ENCODE results near the gene USP48.
"Not testable (repeated sequence)": the region's sequence is repeated elsewhere in the genome, so short reads cannot be mapped to it uniquely, and the experiment has no call there.

Gene USP48

GRCh38 chr1:21634806-21635535, 148.0 kb downstream of the USP48 start:
- no peak for DNase-seq (ENCODE audit: low read depth in 2 of 2)

DNA sequence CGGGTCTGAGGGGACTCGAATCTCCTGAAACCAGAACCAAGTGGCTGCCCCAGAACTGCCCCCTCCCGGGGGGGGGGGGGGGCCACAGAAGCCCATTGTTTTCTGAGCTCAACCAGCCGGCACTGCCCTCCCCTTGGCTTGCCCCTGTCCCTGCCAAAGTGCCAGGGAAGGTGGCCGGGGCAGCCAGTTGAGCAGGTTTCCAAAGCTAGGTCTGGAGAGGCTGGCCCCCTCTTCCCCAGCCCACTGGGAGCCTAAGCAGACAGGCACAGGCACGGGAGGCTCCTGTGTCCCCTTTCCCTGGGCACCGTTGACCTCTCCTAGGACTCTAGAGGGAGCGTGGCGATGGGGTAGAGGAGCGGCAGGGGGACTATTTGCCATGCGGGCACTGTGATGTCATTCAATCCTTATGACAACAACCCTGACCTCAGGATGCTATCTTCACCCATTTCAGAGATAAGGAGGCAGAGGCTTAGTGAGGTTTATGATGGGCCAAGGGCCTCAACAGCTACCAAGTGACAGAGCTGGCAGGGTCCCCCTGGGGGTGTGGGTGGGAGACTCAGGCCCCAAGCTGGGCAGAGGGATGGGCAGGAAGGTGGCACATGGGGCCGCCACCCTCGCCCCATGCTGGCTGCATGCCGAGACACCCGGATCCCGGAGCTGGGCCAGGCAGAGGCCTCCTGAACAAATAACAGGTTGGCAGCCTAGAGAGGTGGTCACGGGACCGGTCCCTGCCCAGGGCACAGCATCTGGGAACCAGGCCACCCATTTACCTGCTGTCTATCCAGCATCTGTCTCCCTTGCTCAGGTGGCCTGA, 148.8 kb downstream of the USP48 start:
- no peak for DNase-seq (ENCODE audit: low read depth in 2 of 2)

GRCh38 chr1:21633141-21633755, 149.7 kb downstream of the USP48 start:
- DNase-seq (ENCODE audit: low read depth in 2 of 2) = no peak

DNA sequence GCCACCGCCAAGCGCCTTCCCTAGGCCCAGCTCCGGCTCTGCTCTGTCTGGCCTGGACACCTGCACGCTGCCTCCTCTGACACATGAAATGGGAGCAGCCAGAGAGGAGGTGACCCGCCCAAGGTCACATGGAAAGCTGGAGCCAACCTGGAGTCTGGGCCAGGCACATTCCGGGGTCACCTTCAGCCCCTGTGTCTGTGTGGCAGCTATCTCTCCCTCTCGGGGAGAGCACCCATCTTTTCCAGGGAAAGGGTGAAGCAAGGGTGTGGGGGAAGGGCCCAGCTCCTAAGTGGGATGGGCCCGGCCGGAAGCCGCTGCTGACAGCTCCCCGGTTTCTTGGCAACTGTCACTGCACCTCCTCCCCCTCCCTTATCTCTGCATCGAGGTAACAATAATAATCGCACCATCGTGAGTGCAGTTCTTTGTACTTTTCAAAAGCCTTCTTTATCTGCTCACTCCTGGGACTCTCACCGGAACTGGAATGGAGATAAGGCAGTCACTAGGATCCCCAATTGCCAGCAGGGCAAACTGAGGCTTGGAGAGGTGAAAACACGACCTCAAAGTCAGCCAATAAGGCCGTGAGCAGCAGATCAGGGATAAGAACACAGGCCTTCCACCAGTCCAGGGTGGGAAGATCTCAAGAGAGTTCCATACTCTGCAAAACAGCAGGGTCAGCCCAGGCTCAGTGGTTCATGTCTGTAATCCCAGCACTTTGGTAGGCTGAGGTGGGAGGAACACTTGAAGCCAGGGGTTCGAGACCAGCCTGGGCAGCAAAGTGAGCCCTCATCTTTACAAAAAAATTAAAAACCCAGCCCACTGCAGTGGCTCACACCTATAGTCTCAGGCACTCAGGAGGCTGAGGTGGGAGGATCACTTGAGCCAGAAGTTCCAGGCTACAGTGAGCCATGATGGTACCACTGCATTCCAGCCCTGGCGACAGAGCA, 150.7 kb downstream of the USP48 start:
- DNase-seq (ENCODE audit: low read depth in 2 of 2) = no peak

- DNase-seq (ENCODE audit: low read depth in 2 of 2) = not testable (repeated sequence)
Measured at GRCh38 chr1:21631590-21631943, 151.4 kb downstream of the USP48 start.

GRCh38 chr1:21630571-21631343, 152.2 kb downstream of the USP48 start:
- no peak for DNase-seq (ENCODE audit: low read depth in 2 of 2)

DNA sequence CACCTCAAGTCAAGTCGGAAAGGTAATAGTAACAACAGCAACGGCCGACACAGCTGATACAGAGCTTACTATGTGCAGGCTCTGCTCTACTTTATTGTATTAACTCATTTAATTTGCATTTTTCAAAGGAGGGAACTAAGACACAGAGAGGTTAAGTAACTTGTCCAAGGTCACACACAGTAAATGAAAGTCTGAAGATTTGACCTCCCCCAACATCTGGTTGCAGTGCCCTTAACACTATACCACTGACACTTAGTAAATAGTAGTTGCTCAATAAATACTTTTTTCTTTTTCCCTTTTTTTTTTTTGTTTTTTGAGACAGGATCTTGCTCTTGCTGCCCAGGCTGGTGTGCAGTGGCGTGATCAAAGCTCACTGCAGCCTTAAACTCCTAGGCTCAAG, 153.0 kb downstream of the USP48 start:
- DNase-seq (ENCODE audit: low read depth in 2 of 2) = no peak

DNA sequence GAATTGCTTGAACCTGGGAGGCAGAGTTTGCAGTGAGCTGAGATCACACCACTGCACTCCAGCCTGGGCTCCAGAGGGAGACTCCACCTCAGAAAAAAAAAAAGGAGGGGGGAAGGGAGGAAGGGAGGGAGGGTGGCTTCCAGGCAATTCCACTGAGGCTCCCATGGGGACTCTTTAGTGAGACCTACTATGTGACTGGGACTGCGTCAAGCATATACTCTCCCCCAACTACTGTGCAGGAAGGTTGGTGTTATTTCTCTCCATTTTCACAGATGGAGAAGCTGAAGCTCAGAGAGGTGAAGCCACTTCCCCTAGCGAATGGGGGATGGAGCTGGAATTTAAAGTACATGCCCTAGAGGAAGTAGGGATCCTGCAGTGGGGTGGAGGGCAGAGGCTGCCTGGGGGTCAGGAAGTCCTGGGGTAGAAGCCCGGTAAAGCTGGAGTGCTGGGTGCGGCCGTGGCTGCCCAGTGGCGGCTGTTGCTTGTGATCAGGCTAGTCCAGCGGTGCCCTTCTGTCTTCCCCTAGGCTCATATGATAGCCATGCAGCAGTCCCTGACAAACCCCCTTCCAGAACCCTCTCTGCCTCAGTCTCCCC, 154.1 kb downstream of the USP48 start:
- no peak for DNase-seq (ENCODE audit: low read depth in 2 of 2)
